Measurements from ENCODE around the gene ABHD12B.

The ABHD12B gene

GRCh38 chr14:50931559-50931958 is 59.7 kb downstream of the ABHD12B start:
- TF ChIP-seq CTCF (conservative IDR thresholded peaks at IDR 0.05; ENCODE audit: low read depth, low read length) = no peak

GRCh38 chr14:50932156-50932555 is 60.3 kb downstream of the ABHD12B start:
- no peak overlapping the region for H3K4me3 ChIP-seq (ENCODE audit: low read length)
- no peak for DNase-seq (ENCODE audit: low read depth)
- no peak for TF ChIP-seq CTCF (conservative IDR thresholded peaks at IDR 0.05; ENCODE audit: low read depth, low read length)

More at GRCh38 chr14:50931559-50931958, 59.7 kb downstream of the ABHD12B start:
- no peak overlapping the region for H3K4me3 ChIP-seq (ENCODE audit: low read length)
- DNase-seq (ENCODE audit: low read depth) = no peak

- no peak for TF ChIP-seq CTCF (conservative IDR thresholded peaks at IDR 0.05; ENCODE audit: low read depth, low read length)
- no peak for DNase-seq (ENCODE audit: low read depth)
- no peak overlapping the region for H3K4me3 ChIP-seq (ENCODE audit: low read length)
These were observed 61.0 kb downstream of the ABHD12B start for GRCh38 chr14:50932592-50933495.

- no peak for DNase-seq (ENCODE audit: low read depth)
- H3K4me3 ChIP-seq (ENCODE audit: low read length) = no peak overlapping the region
- TF ChIP-seq CTCF (conservative IDR thresholded peaks at IDR 0.05; ENCODE audit: low read depth, low read length) = no peak
These were observed 63.5 kb downstream of the ABHD12B start for GRCh38 chr14:50935126-50936015.

- no peak for TF ChIP-seq CTCF (conservative IDR thresholded peaks at IDR 0.05; ENCODE audit: low read depth, low read length)
- H3K4me3 ChIP-seq (ENCODE audit: low read length) = no peak overlapping the region
- no peak for DNase-seq (ENCODE audit: low read depth)
These were observed 64.1 kb downstream of the ABHD12B start for GRCh38 chr14:50936016-50936340.

- no peak for TF ChIP-seq CTCF (conservative IDR thresholded peaks at IDR 0.05; ENCODE audit: low read depth, low read length)
- DNase-seq (ENCODE audit: low read depth) = no peak
- no peak overlapping the region for H3K4me3 ChIP-seq (ENCODE audit: low read length)
These were observed 65.0 kb downstream of the ABHD12B start for GRCh38 chr14:50936882-50937281.
